ENCODE data around the gene CEMIP. TPM values are rescaled to one million over a fixed set of nuclear protein-coding genes. Genes with fewer than 3 reads are reported as not detected.

CEMIP gene
- total and polyA plus RNA-seq, 2 of the 13 experiments (the other 11 are each of a cell fraction or from before 2014, with no cell fraction given), result 4.3 to 28.5 TPM

GRCh38 chr15:80929225-80929624 lies 150.1 kb downstream of the CEMIP start:
- in situ Hi-C loops (cut with HindIII; ENCODE audit: extremely low pct_ligation_motif_present, low pct_unique_long_range_greater_than_20kb), result no loop called here
- H4K20me1 ChIP-seq (ENCODE audit: insufficient read depth, low read length), result no peaks in the 10 kb centered on the region
- CTCF ChIA-PET (ENCODE audit: low intra/inter-chr PET ratio, low total read pairs), result no interaction called here
- H3K36me3 ChIP-seq (replicated peaks in 1 of 2; ENCODE audit: control insufficient read depth in 1 of 2, insufficient read depth in 2 of 2, low read length in 2 of 2), result peaks cover 25 to 77% of the 10 kb centered on the region in 2 experiments; a peak in 4 of 5 replicates
- 93% methylated on average over 4 of the region's 4 CpGs for WGBS (ENCODE audit: low lambda C conversion rate)
- no peak overlapping the region for H3K4me3 ChIP-seq (replicated peaks in 1 of 3; ENCODE audit: insufficient read depth in 1 of 3, low read depth in 2 of 3, low read length in 3 of 3)
- H3K4me2 ChIP-seq (ENCODE audit: low read depth, low read length), result no peak overlapping the region
- intact Hi-C loops (cut with micrococcal nuclease; ENCODE audit: unreplicated experiment), result no loop called here
- no peaks in the 10 kb centered on the region for H3K79me2 ChIP-seq (ENCODE audit: insufficient read depth, low read length)
- ATAC-seq (no peak), FAIRE-seq (no peak), DNase-seq (ENCODE audit: low spot score) (no peak)
- H3K9me3 ChIP-seq (ENCODE audit: low read length), result no peaks in the 10 kb centered on the region
- no TSS peak for BruUV-seq (replicated peaks)
- no peak overlapping the region for H3K9ac ChIP-seq (ENCODE audit: insufficient read depth, low read depth, low read length)
- POLR2A ChIA-PET, result no interaction called here
- H3K27me3 ChIP-seq (ENCODE audit: control insufficient read depth in 1 of 2, insufficient read depth in 2 of 2, low read length in 2 of 2), result no peaks in the 10 kb centered on the region
- H3K4me1 ChIP-seq (ENCODE audit: insufficient read depth, low read length), result no peaks in the 10 kb centered on the region
- no peak overlapping the region for H3K27ac ChIP-seq (ENCODE audit: extremely low read length, insufficient read depth, low read length)
- no peak overlapping the region for H2AFZ ChIP-seq (ENCODE audit: low read length)
- TF ChIP-seq ZNF7 (CRISPR knock-in tag; IDR thresholded peaks at IDR 0.05) (no peak), TGIF2 (CRISPR knock-in tag; IDR thresholded peaks at IDR 0.05) (no peak), POLR2G (IDR thresholded peaks at IDR 0.05; ENCODE audit: low read depth, low read length) (no peak), IKZF1 (IDR thresholded peaks at IDR 0.05) (no peak), IRF2 (CRISPR knock-in tag; IDR thresholded peaks at IDR 0.05) (no peak)

GRCh38 chr15:80929689-80930088 lies 150.5 kb downstream of the CEMIP start:
- intact Hi-C loops (cut with micrococcal nuclease; ENCODE audit: unreplicated experiment), result no loop called here
- Histone ChIP-seq H3K4me2 (ENCODE audit: low read depth, low read length) (no peak overlapping the region), H3K79me2 (ENCODE audit: insufficient read depth, low read length) (no peaks in the 10 kb centered on the region), H3K4me3 (replicated peaks in 1 of 3; ENCODE audit: insufficient read depth in 1 of 3, low read depth in 2 of 3, low read length in 3 of 3) (no peak overlapping the region), H2AFZ (ENCODE audit: low read length) (no peak overlapping the region), H3K27ac (ENCODE audit: extremely low read length, insufficient read depth, low read length) (no peak overlapping the region), H3K4me1 (ENCODE audit: insufficient read depth, low read length) (no peaks in the 10 kb centered on the region), H3K27me3 (ENCODE audit: control insufficient read depth in 1 of 2, insufficient read depth in 2 of 2, low read length in 2 of 2) (no peaks in the 10 kb centered on the region), H3K36me3 (replicated peaks in 1 of 2; ENCODE audit: control insufficient read depth in 1 of 2, insufficient read depth in 2 of 2, low read length in 2 of 2) (peaks cover 25 to 73% of the 10 kb centered on the region in 2 experiments; a peak in 4 of 5 replicates), H3K9ac (ENCODE audit: insufficient read depth, low read depth, low read length) (no peak overlapping the region), H4K20me1 (ENCODE audit: insufficient read depth, low read length) (no peaks in the 10 kb centered on the region), H3K9me3 (ENCODE audit: low read length) (no peaks in the 10 kb centered on the region)
- 96% methylated on average over 4 of the region's 4 CpGs for WGBS (ENCODE audit: low lambda C conversion rate)
- ChIA-PET POLR2A (no interaction called here), CTCF (ENCODE audit: low intra/inter-chr PET ratio, low total read pairs) (no interaction called here)
- no peak for FAIRE-seq
- BruUV-seq (replicated peaks), result no TSS peak
- no peak for DNase-seq (ENCODE audit: low spot score)
- in situ Hi-C loops (cut with HindIII; ENCODE audit: extremely low pct_ligation_motif_present, low pct_unique_long_range_greater_than_20kb), result no loop called here
- TF ChIP-seq MTF1 (CRISPR knock-in tag; IDR thresholded peaks at IDR 0.05), result no peak
- TF ChIP-seq IRF2 (CRISPR knock-in tag; IDR thresholded peaks at IDR 0.05), result no peak
- TF ChIP-seq NCOA5 (CRISPR knock-in tag; IDR thresholded peaks at IDR 0.05), result no peak
- ATAC-seq, result no peak
